Breast epithelium (tissue), 3 donors: ENCODE measurements around the gene MORC1.

ENCODE experiments used
- POLR2A ChIP-seq: fragments of 450-650 bp; IDR thresholded peaks from one replicate; pipeline ENCODE4 v1.6.1; 2016; ENCODE audit warnings: antibody characterized with exemption, mild to moderate bottlenecking, moderate library complexity
- POLR2AphosphoS5 ChIP-seq, 3 donors: sonication (generic); formaldehyde crosslinking; IDR thresholded peaks; one replicate each; pipeline ENCODE4 v1.6.1; 2017; ENCODE audit warnings: antibody characterized with exemption in 3 of 3
- TF ChIP-seq, protein P1 (sequence below), 3 donors: fragments of 450-650 bp; IDR thresholded peaks; one replicate each; pipeline ENCODE4 v1.5.1; 2016 to 2017; ENCODE audit warnings: antibody characterized with exemption in 3 of 3, mild to moderate bottlenecking in 3 of 3, moderate library complexity in 3 of 3

DNA sequence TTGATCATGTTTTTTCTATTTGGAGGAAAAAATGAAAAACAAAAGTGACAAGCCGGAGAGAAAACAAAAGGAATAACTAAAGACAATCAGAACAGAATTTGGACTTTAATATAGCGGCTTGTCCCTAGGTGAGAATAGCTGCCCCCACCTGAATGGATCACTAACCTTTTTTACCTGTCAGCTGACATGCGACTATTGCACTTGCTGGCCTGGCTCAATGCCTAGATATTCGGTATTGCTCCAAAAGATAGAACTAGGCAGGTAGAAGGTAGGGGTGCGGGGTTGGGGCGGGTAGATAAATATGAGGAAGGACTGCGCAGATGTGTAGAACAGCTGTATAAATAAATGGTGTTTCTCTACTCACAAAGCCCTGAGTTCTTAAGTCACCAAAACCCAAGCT is 650 bp upstream of the MORC1 start:
- TF ChIP-seq, protein P1, sequence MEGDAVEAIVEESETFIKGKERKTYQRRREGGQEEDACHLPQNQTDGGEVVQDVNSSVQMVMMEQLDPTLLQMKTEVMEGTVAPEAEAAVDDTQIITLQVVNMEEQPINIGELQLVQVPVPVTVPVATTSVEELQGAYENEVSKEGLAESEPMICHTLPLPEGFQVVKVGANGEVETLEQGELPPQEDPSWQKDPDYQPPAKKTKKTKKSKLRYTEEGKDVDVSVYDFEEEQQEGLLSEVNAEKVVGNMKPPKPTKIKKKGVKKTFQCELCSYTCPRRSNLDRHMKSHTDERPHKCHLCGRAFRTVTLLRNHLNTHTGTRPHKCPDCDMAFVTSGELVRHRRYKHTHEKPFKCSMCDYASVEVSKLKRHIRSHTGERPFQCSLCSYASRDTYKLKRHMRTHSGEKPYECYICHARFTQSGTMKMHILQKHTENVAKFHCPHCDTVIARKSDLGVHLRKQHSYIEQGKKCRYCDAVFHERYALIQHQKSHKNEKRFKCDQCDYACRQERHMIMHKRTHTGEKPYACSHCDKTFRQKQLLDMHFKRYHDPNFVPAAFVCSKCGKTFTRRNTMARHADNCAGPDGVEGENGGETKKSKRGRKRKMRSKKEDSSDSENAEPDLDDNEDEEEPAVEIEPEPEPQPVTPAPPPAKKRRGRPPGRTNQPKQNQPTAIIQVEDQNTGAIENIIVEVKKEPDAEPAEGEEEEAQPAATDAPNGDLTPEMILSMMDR (IDR thresholded peaks at IDR 0.05), result no peak
- TF ChIP-seq POLR2A, result no peak
- no peak for TF ChIP-seq POLR2AphosphoS5 (IDR thresholded peaks at IDR 0.05)
